NAMALWA (cell line): ENCODE measurements around the gene BCLAF1.
"Not testable (repeated sequence)": the region's sequence is repeated elsewhere in the genome, so short reads cannot be mapped to it uniquely, and the experiment has no call there.

ENCODE experiments used
- DNase-seq: peaks from one replicate; pipeline ENCODE4 v3.0.0-alpha.2; 2015; ENCODE audit warnings: low spot score

Gene BCLAF1

DNA sequence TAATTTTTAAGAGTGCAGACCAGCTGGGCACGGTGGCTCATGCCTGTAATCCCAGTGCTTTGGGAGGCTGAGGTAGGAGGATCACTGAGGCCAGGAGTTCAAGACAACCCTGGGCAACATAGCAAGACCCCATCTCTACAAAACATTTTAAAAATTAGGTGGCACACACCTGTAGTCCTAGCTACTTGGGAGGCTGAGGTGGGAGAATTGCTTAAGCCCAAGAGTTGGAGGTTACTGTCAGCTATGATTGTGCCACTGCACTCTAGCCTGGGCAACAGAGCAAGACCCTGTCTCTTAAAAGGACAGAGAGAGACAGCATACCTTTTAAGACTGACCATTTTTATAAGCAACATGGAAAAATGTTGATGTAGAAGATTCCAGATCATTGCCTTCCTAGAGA, 18.8 kb upstream of the BCLAF1 start:
- DNase-seq = not testable (repeated sequence)

DNA sequence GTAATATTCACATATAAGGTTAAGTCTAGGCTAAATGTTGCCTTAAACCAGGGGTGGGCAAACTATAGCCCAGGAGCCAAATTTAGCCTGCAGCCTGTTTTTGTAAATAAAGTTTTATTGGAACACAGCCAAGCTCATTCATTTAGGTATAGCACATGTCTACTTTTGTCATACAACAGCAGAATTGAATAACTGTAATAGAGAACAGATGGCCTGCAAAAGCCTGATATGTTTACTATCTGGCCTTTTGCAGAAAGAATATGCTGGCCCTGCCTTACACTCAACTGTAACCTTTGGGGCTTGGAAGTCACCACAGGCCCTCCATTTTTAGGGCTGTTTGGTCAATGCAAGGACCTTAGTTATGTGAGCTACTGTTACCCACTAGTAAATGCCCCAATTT, 17.7 kb upstream of the BCLAF1 start:
- no peak for DNase-seq

DNA sequence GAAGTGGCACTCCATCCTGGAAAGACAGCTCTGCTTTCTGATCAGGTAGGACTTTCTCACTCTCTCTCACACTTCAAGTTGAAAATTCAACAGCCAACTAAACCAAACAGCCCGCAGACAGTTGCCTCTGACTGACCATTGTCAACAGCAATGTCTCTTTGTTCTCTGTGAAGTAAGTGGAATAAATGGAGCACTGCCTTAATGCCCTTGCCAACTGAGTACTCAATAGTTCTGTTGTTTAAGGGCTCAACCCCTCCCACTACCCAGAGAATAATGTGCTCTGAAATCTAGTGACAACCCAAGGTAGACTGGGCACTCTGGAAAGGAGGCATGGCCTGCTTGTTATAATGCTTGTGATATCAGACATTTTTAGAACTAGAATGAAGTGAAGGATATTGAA, 16.8 kb upstream of the BCLAF1 start:
- no peak for DNase-seq

DNA sequence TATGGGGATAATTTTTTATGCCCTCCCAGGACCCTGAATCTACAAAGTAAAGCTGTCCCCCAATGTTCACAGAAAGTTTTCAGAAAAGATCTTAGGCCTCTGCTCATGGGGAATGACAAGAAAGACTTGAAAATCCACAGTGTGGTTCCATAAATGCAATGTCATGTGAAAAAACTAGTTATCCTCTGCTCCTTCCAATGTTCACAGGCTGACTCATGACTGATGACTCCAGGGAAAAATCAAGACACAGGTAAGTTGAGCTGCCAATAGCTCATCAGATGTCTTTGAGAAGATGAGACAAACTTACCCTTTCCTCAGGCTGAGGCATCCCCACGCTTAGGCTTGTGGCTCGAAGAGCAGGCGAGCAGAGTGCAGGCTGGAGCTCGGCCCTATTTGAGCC, 14.8 kb upstream of the BCLAF1 start:
- no peak for DNase-seq

DNA sequence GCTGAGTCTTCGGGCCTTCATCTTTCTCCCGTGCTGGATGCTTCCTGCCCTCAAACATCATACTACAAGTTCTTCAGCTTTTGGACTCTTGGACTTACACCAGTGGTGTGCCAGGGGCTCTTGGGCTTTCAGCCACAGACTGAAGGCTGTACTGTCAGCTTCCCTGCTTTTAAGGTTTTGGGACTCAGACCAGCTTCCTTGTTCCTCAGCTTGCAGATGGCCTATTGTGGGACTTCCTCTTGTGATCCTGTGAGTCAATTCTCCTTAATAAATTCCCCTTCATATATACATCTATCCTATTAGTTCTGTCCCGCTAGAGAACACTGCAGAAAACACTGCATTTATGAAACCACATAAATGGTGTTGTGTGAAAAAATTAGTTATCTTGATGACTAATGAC, 13.9 kb upstream of the BCLAF1 start:
- no peak for DNase-seq

DNA sequence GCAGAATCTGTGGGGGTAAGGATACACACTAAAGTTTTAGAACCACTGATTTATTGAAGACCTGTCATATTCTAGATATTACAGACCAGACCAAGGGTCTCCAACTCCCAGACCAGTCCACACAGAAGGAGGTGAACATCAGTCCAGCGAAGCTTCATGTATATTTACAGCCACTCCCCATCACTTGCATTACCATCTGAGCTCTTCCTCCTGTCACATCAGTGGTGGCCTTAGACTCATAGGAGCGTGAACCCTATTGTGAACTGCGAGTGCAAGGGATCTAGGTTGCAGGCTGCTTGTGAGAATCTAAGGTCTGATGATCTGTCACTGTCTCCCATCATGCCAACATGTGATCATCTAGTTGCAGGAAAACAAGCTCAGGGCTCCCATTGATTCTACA, 5.0 kb upstream of the BCLAF1 start:
- no peak for DNase-seq

DNA sequence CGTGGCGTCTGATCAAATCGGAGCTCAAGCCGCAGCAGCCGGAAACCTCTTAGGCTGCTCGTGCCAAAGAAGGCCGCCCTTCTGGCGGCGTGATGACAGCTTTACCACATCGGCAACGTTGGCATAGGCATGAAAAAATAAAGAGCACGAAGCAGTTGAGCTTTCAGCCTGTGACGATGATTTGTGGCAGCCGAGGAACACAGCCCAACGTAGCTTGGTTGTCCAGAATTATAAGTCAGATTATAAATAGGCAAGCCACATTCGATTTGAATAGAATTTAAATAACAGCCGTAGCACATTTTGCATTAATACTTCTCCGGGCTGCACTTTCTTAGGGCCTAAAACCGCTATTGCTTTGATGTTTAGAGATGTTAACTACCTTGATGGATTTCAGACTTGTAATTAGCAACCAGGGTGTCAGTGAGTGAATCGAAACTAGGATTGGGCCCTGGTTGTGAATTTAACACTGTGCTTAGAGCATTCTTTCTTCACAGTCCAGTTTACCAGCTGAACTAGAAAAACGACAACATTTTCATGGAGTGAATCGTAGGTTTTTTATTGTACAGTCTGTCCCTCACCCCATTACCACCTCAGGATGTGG, 864 bp upstream of the BCLAF1 start:
- peak; percentile 94 for DNase-seq

DNA sequence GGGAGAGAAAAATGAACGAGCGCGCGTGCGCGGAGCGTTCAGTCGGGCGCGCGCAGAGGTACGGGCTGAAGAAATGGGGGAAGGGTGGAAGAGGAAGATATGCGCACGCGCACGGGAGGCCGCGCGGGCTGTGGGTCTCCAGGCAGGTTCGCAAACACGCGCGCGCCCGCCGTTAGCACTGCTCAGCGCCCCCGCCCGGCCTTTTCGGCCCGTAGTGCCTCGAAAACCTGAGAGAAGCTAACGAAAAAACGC, 393 bp downstream of the BCLAF1 start:
- peak; percentile 95 for DNase-seq

DNA sequence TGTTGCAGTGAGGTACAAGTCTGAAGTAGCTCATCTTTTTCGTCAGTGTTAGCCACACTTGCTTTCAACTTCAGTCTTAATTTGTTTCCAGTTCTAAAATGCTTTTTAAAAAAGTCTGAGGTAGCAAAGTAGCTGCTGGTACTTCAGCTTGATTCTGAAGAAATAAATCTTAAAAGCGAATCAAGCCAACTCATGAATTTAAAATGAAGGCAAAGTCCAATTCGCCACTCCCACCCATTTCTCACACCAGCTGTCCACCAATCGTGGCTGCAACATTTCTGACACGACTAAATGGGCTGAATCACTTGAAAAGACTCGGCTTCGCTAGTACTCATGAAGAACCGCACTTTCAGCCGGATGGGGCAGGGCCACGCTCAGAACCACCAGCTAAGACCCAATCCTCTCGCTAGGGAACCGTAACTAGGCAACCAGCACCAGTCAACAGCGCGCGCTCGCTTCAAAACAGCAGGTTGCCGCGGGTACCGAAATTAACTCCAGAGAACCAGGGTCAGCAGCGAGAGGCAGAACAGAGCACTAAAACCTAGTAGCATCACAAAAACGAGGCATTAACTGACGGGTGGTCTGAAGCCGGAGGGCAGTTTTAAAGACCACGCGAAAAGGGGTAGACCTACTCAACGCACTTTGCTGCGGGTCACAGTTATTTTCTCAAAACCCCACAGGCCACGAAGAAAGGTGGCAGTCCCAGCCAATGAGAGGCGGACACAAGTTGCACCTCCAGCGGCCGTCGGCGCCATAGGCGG, 900 bp downstream of the BCLAF1 start:
- peak; percentile 96 for DNase-seq

DNA sequence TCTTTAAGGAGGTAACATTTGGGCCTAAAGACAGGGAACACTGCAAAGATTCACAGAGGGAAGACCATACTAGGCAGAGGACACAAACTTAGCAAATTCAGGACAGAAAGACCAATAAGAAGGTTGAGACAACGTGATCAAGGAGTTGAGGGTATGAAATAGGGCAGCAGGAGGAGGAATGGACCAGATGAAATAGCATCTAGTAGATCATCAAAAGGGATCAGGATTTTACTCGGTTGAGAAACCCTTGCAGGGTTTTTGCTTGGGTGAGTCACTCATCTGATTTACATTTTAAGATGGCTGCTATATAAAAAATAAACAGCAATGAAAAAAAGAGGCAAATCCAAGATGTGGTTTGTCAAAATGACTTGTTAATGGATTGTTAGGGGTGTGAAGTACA, 4.7 kb downstream of the BCLAF1 start:
- DNase-seq = peak; percentile 39

DNA sequence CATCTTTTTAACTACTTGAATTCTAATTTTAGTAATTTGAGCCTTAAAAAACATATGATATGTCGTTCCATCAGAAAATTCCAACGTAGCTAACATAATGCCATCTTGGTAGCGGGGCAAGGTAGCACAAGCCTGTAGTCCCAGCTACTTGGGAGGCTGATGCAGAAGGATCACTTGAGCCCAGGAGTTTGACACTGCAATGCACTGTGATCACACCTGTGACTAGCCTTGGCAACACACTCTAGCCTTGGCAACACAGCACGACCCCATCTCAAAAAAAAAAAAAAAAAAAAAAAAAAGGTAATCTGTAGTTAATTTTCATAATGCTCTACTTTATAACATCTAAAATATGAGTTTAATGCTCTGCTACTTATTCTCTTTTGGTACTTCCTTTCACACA, 6.7 kb downstream of the BCLAF1 start:
- DNase-seq = peak; percentile 5

DNA sequence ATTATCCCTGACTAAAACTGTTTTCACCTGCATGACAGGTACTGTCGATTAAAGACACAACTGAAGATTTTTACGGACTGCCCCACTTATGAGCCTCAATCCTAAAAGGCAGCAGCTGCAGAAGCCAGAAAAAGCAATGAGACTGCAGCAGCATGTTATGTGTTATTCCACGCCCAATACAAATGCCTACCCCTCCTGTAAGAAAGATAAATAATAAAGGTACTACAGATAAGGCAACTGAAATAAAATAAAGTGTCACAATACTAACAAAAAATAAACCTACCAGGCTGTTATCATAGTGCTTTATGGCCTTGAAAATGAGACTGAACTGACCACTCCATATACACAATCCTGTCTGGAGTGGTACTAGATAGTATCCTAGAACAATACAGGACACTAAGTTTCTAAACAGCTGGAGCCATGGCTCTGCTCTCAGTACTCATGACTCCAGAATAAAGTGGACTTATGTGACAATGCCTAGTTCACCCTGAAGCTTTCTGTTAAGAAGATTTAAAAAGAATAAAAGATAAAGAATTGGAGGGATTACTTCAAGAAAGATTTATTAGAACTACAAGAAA, 9.5 kb downstream of the BCLAF1 start:
- DNase-seq = no peak

DNA sequence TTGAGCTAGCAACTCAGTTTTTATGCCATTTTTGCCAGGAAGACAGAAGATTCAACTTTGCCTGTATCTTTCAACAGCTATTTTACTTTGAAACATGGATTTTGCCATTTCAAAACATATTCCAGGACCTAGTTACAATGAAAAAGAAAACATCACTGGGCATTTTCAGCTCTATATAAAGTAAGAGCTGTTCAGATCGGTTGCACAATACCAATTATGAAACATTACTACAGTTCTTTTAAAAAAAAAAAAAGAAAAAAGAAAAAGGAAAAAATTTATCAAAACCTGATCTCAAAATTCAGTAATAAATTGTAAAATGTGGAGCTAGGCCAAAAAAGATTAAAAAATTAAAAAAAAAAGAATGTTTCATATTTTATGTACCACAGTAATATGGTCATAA, 15.6 kb downstream of the BCLAF1 start:
- no peak for DNase-seq

DNA sequence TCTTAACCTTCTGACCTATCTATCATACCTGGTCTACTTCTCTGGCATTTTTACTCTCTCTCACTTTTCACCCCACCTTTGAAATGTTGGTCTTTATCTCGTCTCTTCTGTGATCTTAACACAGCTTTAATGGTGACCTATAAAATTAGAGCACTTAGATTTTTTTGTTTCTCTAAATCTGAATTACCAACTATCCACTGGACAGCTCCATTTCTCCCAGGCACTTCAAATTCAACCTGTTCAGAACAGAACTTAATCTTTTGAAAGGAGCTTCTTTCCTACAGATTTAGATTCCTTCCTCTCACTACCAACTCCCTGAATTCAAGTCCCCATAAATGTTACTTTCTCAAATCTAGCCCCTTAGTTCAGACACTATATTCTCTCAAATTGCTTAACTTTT, 24.5 kb downstream of the BCLAF1 start:
- DNase-seq = no peak

DNA sequence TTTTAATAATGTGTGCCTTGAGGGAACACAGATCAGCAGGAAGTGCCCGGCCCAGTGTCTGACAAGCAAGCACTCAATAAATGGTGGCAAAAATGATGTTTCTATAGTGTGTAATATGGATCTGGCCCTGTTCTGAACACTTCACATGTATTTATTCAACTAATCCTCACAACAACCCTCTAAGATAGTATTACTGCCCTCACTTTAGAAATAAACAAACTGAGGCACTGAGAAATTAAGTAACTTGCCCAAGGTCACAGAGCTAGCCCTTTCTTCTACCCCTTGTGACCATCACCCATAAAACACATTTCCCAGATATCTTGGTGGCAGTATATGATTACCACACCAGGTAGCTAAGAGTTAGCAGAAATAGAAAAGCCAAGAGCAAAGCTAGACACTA, 26.7 kb downstream of the BCLAF1 start:
- no peak for DNase-seq

DNA sequence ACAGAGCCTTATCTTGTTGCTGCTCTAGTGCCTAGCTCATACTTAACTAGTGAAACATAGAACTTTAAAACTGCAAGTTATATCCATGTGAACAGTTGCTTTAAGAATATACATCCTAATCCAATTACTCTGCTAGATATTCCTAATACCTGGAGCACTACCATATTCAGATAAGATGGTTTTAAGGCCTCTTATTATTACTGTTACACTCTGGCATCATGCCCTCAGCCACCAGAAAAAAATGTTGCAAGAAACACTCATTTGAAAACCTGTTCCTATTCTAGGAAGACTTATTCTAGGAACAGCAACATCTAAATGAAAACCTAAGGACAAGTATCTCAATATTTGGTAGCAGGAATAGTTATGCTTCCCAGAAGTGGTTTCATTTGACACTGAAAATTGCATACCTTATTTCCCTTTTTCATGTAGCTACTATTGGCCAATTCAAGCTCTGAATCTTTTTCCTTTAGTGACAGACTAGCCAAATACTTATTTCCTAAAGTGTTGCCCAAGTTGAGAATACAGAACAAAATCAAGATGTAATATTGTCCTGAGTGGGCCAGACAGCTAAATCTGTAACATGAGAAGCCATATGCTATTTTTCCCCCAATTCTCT, 34.7 kb downstream of the BCLAF1 start:
- no peak for DNase-seq

DNA sequence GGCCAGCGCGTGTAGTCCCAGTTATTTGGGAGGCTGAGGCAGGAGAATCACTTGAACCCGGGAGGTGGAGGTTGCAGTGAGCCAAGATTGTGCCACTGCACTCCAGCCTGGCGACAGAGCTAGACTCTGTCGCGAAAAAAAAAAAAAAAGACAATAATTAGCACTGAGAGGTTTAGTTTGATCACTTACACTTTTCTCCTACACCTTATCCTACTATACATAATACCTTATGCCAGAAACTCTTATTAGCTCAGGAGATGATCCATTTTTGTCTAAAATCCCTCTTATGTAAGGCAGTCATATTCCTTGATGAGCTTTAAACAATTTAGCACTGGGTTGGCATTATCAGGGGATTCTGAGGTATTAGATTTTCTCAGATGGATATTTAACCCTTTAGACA, 35.9 kb downstream of the BCLAF1 start:
- DNase-seq = no peak

DNA sequence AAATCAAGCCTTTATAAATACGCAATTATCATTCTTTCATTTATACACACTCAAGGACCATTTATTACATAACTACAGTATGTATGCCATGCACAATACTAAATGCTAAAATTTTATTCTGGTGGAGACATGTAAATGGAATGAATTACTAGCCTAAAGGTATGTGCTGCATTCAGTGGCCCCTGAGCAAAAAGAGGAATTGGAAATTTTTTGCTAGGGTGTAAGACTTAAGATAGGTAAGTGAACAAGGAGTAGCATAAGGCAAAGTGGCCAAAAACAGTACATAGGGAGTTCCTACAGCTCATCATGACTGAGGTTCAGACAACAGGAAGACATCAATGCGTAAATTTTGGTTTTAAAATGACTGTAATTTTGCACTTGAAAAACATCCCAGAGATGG, 37.2 kb downstream of the BCLAF1 start:
- DNase-seq = peak; percentile 27

DNA sequence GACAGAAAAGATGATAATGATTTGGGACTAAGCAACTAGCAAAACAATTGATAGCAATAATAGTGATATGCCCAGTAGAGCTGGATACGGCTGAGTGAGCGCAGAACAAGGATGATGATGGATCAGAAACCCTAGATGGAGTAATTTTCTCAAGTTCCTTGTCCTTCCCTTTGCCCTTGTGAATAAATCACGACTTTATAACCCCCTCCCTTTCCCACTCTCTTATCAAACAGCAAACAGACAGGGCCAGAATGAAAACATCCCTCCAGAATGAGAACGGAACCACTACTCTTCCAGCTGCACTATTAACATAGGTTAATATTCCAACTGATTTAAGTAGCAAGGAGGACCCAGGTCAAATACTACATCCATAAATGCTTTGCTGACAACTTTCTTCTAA, 38.3 kb downstream of the BCLAF1 start:
- DNase-seq = no peak

DNA sequence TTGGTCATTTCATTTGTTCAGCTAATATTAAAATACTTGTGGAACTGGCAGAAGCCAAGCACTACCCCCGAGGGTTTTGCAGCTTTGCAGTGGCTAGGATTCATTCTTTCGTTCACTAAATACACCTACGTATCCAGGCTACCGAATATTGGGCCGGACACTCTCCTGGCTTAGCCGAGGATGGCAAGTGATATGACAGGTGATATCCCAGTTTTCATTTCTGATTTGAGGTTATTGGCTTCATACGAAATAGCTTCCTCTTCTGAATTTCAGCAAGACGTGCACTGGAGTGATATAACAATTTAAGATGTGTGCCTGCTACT, 39.0 kb downstream of the BCLAF1 start:
- DNase-seq = no peak

DNA sequence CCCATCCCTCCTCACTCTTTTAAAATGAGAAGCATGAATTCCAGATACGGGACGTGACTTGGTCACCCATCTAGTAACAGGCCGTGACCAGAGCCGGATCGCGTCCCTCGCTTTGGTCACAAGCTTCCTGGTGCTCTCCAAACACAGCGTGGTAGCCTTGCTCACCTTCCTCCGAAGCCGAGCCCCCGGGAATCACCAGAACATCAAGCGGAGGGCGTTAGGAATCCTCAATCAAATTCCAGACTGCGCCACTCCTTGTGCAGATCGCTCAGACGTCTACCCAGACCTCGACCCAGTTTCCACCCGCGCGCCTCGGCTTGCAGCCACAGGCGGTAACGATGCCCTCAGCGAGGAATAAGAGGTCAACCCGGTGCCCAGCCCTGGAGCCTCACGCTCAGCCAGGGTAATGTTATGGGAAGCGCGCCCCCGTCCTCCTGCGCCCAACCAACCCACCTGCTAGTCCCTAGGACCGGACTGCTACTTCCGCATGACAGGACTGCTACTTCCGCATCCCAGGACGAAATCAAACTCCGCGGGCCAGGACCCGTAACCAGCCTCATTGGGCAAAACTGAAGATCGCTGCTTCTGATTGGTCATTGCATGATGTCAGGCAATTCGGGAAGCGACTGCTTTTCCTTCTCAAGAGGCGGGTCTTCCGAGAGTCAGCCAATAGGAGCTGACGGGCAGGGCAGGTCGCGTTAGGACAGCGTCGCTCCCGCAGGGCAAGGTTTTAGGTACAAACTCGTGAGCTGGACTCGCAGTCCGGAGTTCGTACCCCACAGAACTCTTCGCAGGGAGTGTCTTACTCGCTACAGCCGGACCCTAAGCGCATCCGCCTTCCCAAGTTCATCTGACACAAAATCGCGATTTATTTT, 39.6 kb downstream of the BCLAF1 start, which contains the start of gene MTFR2:
Gene MTFR2, minus strand, starts transcription at position 501 of the 875 bp plus-strand sequence. CDS start 1,212 bp downstream, outside the sequence.
- peak; percentile 100 for DNase-seq

DNA sequence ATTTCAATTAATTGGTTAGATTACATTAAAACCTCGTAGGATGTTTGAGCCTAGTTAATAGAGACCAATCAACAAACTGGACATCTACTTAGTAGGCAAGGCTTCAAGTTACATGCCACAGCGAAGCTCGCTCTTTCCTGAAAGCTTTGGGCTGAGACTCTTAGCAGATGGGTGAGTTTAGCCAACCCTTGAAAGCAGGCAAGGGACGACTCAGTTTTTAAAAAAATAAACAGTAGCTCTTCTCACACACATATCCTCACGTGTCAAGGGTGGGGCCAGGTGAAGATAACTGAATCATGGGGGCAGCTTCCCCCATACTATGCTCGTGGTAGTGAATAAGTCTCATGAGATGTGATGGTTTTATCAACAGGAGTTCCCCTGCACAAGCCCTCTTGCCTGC, 40.3 kb downstream of the BCLAF1 start:
- no peak for DNase-seq
